RWPE2 (cell line): Measurements from ENCODE around the gene PRRT3.

Source experiments
- ATAC-seq: fragments of 200-7000 bp; cut with Tn5 transposase; 3 replicates; pipeline ENCODE4 v1.9.1; 2021; ENCODE audit warnings: low read depth
- DNase-seq: peaks from one replicate; pipeline ENCODE4 v3.0.0-alpha.2; 2020; ENCODE audit warnings: low spot score
- H3K27ac ChIP-seq: fragments of 450-650 bp; 2 replicates; pipeline ENCODE4 v1.5.1; 2017; ENCODE audit warnings: mild to moderate bottlenecking; ENCODE audit not compliant: poor library complexity, severe bottlenecking
- H3K27me3 ChIP-seq: fragments of 250-450 bp; sonication (Bioruptor Pico); 2 replicates; pipeline ENCODE4 v1.5.1; 2021; ENCODE audit warnings: mild to moderate bottlenecking, moderate library complexity; ENCODE audit not compliant: insufficient read depth, poor library complexity, severe bottlenecking
- H3K36me3 ChIP-seq: fragments of 250-450 bp; sonication (Bioruptor Pico); 2 replicates; pipeline ENCODE4 v1.5.1; 2020; ENCODE audit warnings: low read depth, mild to moderate bottlenecking, moderate library complexity
- H3K4me1 ChIP-seq: fragments of 250-450 bp; sonication (Bioruptor Pico); 2 replicates; pipeline ENCODE4 v1.5.1; 2021; ENCODE audit warnings: mild to moderate bottlenecking, moderate library complexity; ENCODE audit not compliant: insufficient read depth, poor library complexity, severe bottlenecking
- H3K4me3 ChIP-seq: fragments of 250-450 bp; sonication (Bioruptor Pico); 2 replicates; pipeline ENCODE4 v1.5.1; 2021; ENCODE audit warnings: mild to moderate bottlenecking, moderate library complexity; ENCODE audit not compliant: severe bottlenecking
- H3K9me3 ChIP-seq: fragments of 250-450 bp; sonication (Bioruptor Pico); 2 replicates; pipeline ENCODE4 v1.5.1; 2021; ENCODE audit warnings: mild to moderate bottlenecking, moderate library complexity; ENCODE audit not compliant: severe bottlenecking
- TF ChIP-seq, protein P1 (sequence below): fragments of 450-650 bp; IDR thresholded peaks from one replicate; pipeline ENCODE4 v1.5.1; 2017; ENCODE audit warnings: mild to moderate bottlenecking, moderate library complexity; ENCODE audit not compliant: poor library complexity, severe bottlenecking

Gene PRRT3

GRCh38 chr3:9948586-9948985 is 3.6 kb downstream of the PRRT3 start:
- no peaks in the 10 kb centered on the region for H3K9me3 ChIP-seq
- TF ChIP-seq, protein P1, sequence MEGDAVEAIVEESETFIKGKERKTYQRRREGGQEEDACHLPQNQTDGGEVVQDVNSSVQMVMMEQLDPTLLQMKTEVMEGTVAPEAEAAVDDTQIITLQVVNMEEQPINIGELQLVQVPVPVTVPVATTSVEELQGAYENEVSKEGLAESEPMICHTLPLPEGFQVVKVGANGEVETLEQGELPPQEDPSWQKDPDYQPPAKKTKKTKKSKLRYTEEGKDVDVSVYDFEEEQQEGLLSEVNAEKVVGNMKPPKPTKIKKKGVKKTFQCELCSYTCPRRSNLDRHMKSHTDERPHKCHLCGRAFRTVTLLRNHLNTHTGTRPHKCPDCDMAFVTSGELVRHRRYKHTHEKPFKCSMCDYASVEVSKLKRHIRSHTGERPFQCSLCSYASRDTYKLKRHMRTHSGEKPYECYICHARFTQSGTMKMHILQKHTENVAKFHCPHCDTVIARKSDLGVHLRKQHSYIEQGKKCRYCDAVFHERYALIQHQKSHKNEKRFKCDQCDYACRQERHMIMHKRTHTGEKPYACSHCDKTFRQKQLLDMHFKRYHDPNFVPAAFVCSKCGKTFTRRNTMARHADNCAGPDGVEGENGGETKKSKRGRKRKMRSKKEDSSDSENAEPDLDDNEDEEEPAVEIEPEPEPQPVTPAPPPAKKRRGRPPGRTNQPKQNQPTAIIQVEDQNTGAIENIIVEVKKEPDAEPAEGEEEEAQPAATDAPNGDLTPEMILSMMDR = no peak
- H3K36me3 ChIP-seq = 0 out of 2 replicates have a peak, but pooled peaks cover 5% of the 10 kb centered on the region
- no peak overlapping the region for H3K4me3 ChIP-seq
- DNase-seq = peak; percentile 30
- H3K27ac ChIP-seq = no peak overlapping the region
- H3K4me1 ChIP-seq = no peaks in the 10 kb centered on the region
- no peak for ATAC-seq
- no peaks in the 10 kb centered on the region for H3K27me3 ChIP-seq

- Histone ChIP-seq H3K9me3 (no peaks in the 10 kb centered on the region), H3K4me1 (no peaks in the 10 kb centered on the region), H3K4me3 (peak overlapping the region; percentile 42), H3K27me3 (no peaks in the 10 kb centered on the region), H3K36me3 (0 out of 2 replicates have a peak, but pooled peaks cover 5% of the 10 kb centered on the region), H3K27ac (peak overlapping the region; percentile 61)
- DNase-seq (peak; percentile 78), ATAC-seq (peak; percentile 74)
- TF ChIP-seq, protein P1 = peak; percentile 67
Observed at GRCh38 chr3:9947025-9947995, 4.9 kb downstream of the PRRT3 start.

DNA sequence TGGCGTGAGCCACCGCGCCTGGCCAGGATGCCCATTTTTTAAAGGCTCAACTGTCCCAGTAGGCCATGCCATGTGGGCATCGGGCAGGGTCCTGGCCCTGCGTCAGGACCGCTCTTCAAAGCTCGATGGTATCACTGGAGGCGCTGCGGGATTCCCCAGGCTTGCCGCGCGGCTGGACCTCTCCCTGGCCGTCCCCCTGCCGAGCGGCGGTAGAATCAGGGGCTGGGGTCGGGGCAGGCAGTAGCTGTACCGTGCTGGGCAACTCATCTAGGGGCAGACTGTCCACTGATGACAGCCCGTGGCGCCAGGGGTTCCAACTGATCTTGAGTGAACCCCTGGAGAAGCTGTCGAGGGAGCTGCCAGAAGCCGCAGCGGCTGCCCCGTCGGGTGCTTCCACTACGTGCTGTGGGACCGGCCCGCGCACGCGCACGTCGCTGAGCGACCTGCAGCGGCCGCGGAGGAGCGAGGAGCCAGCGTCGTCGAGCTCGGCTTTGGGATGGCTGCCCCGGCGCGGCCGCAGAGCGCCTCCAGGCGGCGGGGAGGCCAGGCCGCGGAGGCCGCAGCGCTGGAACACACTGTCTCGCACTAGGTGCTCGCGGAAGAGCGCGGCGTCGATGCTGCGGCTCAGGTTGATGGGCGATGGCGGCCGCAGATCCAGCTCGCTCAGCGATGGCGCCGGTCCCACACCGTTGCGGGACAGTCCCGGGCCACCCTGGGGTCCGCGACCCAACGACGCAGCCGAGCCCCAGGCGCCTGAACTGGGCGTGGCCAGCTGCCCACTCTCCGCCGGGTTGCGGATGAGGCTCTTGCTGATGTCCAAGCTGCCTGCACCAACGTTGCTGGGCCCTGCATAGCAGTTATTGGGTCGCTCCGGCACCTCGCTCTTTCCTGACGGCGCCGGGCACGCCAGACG is 5.8 kb downstream of the PRRT3 start:
- Histone ChIP-seq H3K9me3 (no peaks in the 10 kb centered on the region), H3K36me3 (peaks cover 5% of the 10 kb centered on the region; the same call in 1 of the 2 replicates), H3K4me3 (peak overlapping the region; percentile 42), H3K27ac (peak overlapping the region; percentile 61), H3K27me3 (no peaks in the 10 kb centered on the region), H3K4me1 (no peaks in the 10 kb centered on the region)
- TF ChIP-seq, protein P1 = peak; percentile 89
- ATAC-seq = peak; percentile 82
- DNase-seq = peak; percentile 90

GRCh38 chr3:9945358-9945757 is 6.8 kb downstream of the PRRT3 start:
- DNase-seq (peak; percentile 12), ATAC-seq (no peak)
- H3K4me1 ChIP-seq = no peaks in the 10 kb centered on the region
- no peak overlapping the region for H3K4me3 ChIP-seq
- H3K9me3 ChIP-seq = no peaks in the 10 kb centered on the region
- H3K27me3 ChIP-seq = no peaks in the 10 kb centered on the region
- no peak overlapping the region for H3K27ac ChIP-seq
- H3K36me3 ChIP-seq = peaks cover 10% of the 10 kb centered on the region; the same call in 1 of the 2 replicates
- TF ChIP-seq, protein P1 = no peak
